ENCODE measurements around the gene SDC3.

GRCh38 chr1:30906631-30907441 lies 1.7 kb downstream of the SDC3 start:
- no peak for TF ChIP-seq CTCF (IDR thresholded peaks at IDR 0.05)
- TF ChIP-seq ZFX (IDR thresholded peaks at IDR 0.05; ENCODE audit: borderline replicate concordance), result no peak
